HepG2 (cell line): Measurements from ENCODE around the gene CD300LF. TPM values are rescaled to one million over a fixed set of nuclear protein-coding genes. Genes with fewer than 3 reads are reported as not detected.

ENCODE experiments used
- ADNP ChIP-seq: sonication (generic); formaldehyde crosslinking; IDR thresholded peaks from 2 replicates; pipeline ENCODE4 v1.4.0; 2020; ENCODE audit warnings: missing genetic modification reagents
- AKAP8 ChIP-seq: sonication (generic); formaldehyde crosslinking; IDR thresholded peaks from 2 replicates; pipeline ENCODE4 v1.5.1; 2020; ENCODE audit warnings: mild to moderate bottlenecking, missing genetic modification reagents
- DNMT3B ChIP-seq: conservative IDR thresholded peaks from 2 replicates; pipeline ENCODE4 v1.6.1; 2016; ENCODE audit warnings: missing biosample characterization, control low read depth
- FOXA1 ChIP-seq, 2 experiments: fragments of 450-650 bp in 1 of 2; sonication (generic) in 1 of 2; formaldehyde crosslinking in 1 of 2; IDR thresholded peaks; 2 replicates each; pipeline versions ENCODE4 v1.4.0 to v1.6.1; 2016 to 2020; ENCODE audit warnings: missing genetic modification reagents in 1 of 2
- MAF1 ChIP-seq: sonication (generic); formaldehyde crosslinking; IDR thresholded peaks from 2 replicates; pipeline ENCODE4 v1.5.0; 2020; ENCODE audit warnings: missing genetic modification reagents, borderline replicate concordance
- MIXL1 ChIP-seq: IDR thresholded peaks from 2 replicates; pipeline ENCODE4 v1.6.1; 2016
- NFE2 ChIP-seq: sonication (generic); formaldehyde crosslinking; IDR thresholded peaks from 2 replicates; pipeline ENCODE4 v1.4.0; 2020; ENCODE audit warnings: missing genetic modification reagents
- NFIB ChIP-seq: sonication (generic); formaldehyde crosslinking; IDR thresholded peaks from 2 replicates; pipeline ENCODE4 v1.9.0; 2021; ENCODE audit warnings: missing genetic modification reagents, mild to moderate bottlenecking, borderline replicate concordance
- POGZ ChIP-seq: sonication (generic); formaldehyde crosslinking; IDR thresholded peaks from 2 replicates; pipeline ENCODE4 v1.4.0; 2020; ENCODE audit warnings: mild to moderate bottlenecking, missing genetic modification reagents
- PRPF4 ChIP-seq: fragments of 200-400 bp; formaldehyde crosslinking; IDR thresholded peaks from 2 replicates; pipeline ENCODE4 v1.6.1; 2016; ENCODE audit warnings: low read length, low read depth; ENCODE audit not compliant: poor library complexity, severe bottlenecking
- SMAD3 ChIP-seq: sonication (generic); formaldehyde crosslinking; IDR thresholded peaks from 2 replicates; pipeline ENCODE4 v1.4.0; 2020; ENCODE audit warnings: missing genetic modification reagents
- SP140L ChIP-seq: sonication (generic); formaldehyde crosslinking; IDR thresholded peaks from 2 replicates; pipeline ENCODE4 v1.4.0; 2020; ENCODE audit warnings: missing genetic modification reagents, borderline replicate concordance
- YEATS2 ChIP-seq: sonication (generic); formaldehyde crosslinking; IDR thresholded peaks from 2 replicates; pipeline ENCODE4 v1.4.0; 2020; ENCODE audit warnings: missing genetic modification reagents, borderline replicate concordance
- ZC3H13 ChIP-seq: sonication (generic); formaldehyde crosslinking; IDR thresholded peaks from 2 replicates; pipeline ENCODE4 v1.8.1; 2023; ENCODE audit warnings: mild to moderate bottlenecking, missing genetic modification reagents, moderate library complexity
- ZNF251 ChIP-seq: sonication (generic); formaldehyde crosslinking; IDR thresholded peaks from 2 replicates; pipeline ENCODE4 v1.9.0; 2021; ENCODE audit warnings: mild to moderate bottlenecking, missing genetic modification reagents
- ZNF276 ChIP-seq: sonication (generic); formaldehyde crosslinking; IDR thresholded peaks from 2 replicates; pipeline ENCODE4 v1.4.0; 2020; ENCODE audit warnings: mild to moderate bottlenecking, low read depth, missing genetic modification reagents
- ZNF562 ChIP-seq: sonication (generic); formaldehyde crosslinking; IDR thresholded peaks from 2 replicates; pipeline ENCODE4 v1.8.0; 2022; ENCODE audit warnings: missing genetic modification reagents, borderline replicate concordance
- ZNF574 ChIP-seq: sonication (generic); formaldehyde crosslinking; IDR thresholded peaks from 2 replicates; pipeline ENCODE4 v1.4.0; 2020; ENCODE audit warnings: missing genetic modification reagents
- polyA plus RNA-seq, 8 experiments: library from polyadenylated mRNA; depleted of rRNA in 3 of 8; stranded (reverse) in 7 of 8; unstranded in 1 of 8; fragments of >200 nt; fragmentation: Illumina TruSeq in 4 of 8; extraction: Trizol in 4 of 8; gene quantifications; 2 replicates each; pipeline versions ENCODE4 v1.2.1 to v1.2.3, GENCODE V29; 2011 to 2016; ENCODE audit warnings: low read depth in 4 of 8, missing spikeins in 1 of 8, mixed read lengths in 1 of 8; ENCODE audit not compliant: insufficient read depth in 1 of 8
- total RNA-seq, 5 experiments: library from RNA; depleted of rRNA; stranded (reverse); fragments of >200 nt; fragmentation: Illumina TruSeq; extraction: Trizol; gene quantifications; 2 replicates each; pipeline ENCODE4 v1.2.3, GENCODE V29; 2016; ENCODE audit warnings: low read depth in 1 of 5
- TF ChIP-seq, protein P1 (sequence below): sonication (generic); formaldehyde crosslinking; IDR thresholded peaks from 2 replicates; pipeline ENCODE4 v1.5.0; 2020; ENCODE audit warnings: mild to moderate bottlenecking, missing genetic modification reagents, borderline replicate concordance
- TF ChIP-seq, protein P2 (sequence below): sonication (generic); formaldehyde crosslinking; IDR thresholded peaks from 2 replicates; pipeline ENCODE4 v1.8.0; 2022; ENCODE audit warnings: mild to moderate bottlenecking, missing genetic modification reagents, borderline replicate concordance

Gene CD300LF
- total and polyA plus RNA-seq, 2 of the 13 experiments (the other 11 are each of a cell fraction or from before 2014, with no cell fraction given), result not detected

DNA sequence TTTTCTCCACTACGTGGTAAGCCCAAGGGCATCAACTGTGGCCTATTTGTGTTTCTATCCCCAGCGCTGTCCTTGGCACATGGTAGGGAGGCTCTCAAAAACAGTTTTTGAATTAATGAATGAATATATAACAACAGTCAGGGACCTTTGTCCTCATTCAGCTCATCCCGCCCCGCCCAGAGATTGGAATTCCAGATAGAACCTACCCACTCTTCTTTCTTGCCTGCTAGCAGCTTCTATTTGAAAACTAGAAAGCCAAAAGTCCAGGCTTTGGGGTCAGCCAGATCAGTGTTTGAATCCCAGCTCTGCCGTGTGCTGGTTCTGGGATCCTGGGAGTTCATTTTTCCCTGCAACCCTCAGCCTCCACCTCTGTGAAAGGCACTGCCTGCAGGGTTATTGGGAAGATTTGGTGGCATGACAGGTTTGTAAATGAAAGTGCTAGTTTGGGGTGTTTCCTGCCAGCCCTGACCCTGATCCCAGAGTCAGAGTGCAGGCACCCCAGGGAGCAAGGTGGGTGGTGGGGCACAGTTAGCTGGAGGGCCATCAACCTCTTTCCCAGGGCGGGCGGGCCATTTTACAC lies 40.2 kb upstream of the CD300LF start (continued):
- TF ChIP-seq, protein P1, sequence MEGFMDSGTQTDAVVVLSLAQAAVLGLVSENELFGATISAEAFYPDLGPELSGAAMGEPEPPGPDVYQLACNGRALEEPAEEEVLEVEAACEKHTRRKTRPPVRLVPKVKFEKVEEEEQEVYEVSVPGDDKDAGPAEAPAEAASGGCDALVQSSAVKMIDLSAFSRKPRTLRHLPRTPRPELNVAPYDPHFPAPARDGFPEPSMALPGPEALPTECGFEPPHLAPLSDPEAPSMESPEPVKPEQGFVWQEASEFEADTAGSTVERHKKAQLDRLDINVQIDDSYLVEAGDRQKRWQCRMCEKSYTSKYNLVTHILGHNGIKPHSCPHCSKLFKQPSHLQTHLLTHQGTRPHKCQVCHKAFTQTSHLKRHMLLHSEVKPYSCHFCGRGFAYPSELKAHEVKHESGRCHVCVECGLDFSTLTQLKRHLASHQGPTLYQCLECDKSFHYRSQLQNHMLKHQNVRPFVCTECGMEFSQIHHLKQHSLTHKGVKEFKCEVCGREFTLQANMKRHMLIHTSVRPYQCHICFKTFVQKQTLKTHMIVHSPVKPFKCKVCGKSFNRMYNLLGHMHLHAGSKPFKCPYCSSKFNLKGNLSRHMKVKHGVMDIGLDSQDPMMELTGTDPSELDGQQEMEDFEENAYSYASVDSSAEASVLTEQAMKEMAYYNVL (CRISPR knock-in tag), result no peak
- TF ChIP-seq ZNF251 (CRISPR knock-in tag), result no peak
- no peak for TF ChIP-seq NFE2 (CRISPR knock-in tag)
- no peak for TF ChIP-seq FOXA1 (IDR thresholded peaks at IDR 0.05)
- no peak for TF ChIP-seq FOXA1 (CRISPR knock-in tag; IDR thresholded peaks at IDR 0.05)
- no peak for TF ChIP-seq ZNF562 (CRISPR knock-in tag)
- TF ChIP-seq SP140L (CRISPR knock-in tag), result no peak
- no peak for TF ChIP-seq DNMT3B
- TF ChIP-seq POGZ (CRISPR knock-in tag), result no peak
- TF ChIP-seq, protein P2, sequence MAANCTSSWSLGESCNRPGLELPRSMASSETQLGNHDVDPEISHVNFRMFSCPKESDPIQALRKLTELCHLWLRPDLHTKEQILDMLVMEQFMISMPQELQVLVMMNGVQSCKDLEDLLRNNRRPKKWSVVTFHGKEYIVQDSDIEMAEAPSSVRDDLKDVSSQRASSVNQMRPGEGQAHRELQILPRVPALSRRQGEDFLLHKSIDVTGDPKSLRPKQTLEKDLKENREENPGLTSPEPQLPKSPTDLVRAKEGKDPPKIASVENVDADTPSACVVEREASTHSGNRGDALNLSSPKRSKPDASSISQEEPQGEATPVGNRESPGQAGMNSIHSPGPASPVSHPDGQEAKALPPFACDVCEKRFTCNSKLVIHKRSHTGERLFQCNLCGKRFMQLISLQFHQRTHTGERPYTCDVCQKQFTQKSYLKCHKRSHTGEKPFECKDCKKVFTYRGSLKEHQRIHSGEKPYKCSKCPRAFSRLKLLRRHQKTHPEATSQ (CRISPR knock-in tag), result no peak
- no peak for TF ChIP-seq MAF1 (CRISPR knock-in tag)
- peak; percentile 1; the same call in 1 of the 2 replicates for TF ChIP-seq ZNF574
- TF ChIP-seq SMAD3 (CRISPR knock-in tag), result no peak
- no peak for TF ChIP-seq AKAP8 (CRISPR knock-in tag)
- TF ChIP-seq ZNF276 (CRISPR knock-in tag), result no peak
- no peak for TF ChIP-seq PRPF4
- TF ChIP-seq YEATS2 (CRISPR knock-in tag), result no peak
- peak; percentile 10; the same call in 1 of the 2 replicates for TF ChIP-seq ZC3H13 (CRISPR knock-in tag)
- no peak for TF ChIP-seq ADNP (CRISPR knock-in tag)
- TF ChIP-seq NFIB (CRISPR knock-in tag), result no peak
- TF ChIP-seq MIXL1 (CRISPR knock-in tag), result no peak
